ENCODE measurements around the gene ADRB2.

Gene ADRB2

DNA sequence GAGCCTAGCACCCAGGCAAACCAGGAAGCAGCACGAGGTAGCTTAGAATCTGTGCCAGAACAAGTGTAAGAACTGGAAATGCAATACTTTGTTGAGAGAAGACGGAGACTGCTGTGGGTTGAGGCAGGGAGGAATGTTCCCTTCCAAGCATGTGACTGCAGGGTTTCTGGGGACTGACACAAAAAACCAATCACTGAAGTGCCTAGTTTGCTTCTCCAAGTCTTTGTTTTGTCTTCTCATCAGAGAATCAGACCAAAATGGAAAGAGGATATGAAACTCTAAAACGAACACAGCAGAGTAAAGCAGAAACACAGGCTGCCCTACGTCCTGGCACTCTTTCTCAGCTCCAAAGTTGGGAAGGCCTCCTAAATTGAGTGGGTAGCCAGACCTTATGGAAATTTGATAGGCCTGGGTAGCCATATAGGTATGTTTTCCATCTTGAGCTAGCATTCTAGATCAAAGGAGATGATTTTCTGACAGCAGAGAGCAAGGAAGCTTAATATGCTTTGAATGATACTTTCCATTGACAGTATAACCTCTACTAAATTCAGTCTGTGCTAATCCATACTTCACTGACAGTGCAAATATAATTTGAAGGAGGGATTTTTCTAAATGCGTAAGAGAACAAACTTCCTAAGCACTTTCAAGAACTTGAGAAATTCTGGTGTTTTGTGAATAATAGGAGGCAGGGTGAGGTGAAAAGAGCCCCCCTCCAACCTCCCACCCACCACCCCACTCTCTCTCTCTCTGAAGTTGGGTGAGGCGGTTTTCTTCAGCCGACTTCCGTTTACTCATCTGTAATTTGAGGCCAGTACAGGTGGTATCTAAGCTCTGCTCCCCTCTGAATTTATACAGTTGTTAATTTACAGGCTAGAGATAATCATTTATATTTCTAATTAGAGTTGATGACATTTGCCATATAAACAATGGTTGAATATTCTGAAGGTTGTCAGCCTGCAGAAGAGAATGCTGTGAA, 5.5 kb downstream of the ADRB2 start:
- no peak for DNase-seq (ENCODE audit: low read depth in 2 of 2)

DNA sequence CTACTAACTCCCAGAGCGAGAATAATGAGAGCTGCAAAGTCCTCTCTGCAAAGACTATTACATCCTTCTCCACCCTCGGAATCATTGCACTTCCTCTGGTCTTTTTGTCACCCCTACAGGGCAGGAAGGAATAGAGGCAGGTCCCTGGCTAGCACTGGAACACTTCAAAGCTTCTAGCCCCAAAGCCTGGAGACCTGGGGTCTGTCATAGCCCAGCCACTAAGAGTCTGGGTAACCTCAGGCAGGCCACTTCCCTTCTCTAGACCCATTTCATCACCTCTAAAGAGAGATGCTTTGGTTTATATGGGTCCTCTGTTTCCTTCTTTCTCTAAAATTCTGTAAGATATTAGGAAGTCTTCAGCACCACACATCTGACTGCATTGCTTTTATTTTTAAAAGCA, 6.7 kb downstream of the ADRB2 start:
- DNase-seq (ENCODE audit: low read depth in 2 of 2) = no peak

DNA sequence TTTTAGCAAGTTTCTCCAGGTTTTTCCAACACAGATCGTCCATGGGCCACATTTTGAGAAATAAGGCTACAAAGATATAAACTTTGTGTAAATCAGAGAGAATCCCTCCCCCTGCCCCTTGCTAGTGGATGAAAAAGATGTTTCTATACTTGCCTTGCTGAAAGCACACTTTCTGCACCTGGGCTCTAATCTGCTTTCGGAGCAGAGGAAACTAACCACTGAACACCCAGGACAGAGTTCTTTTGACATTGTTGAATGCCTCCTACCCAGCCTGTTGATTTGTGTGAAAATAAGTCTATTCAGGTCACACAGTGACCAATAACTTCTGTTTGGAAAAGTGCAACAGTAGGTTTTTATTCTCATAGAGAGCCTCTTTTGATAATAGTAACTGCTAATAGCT, 7.5 kb downstream of the ADRB2 start:
- DNase-seq (ENCODE audit: low read depth in 2 of 2) = no peak

DNA sequence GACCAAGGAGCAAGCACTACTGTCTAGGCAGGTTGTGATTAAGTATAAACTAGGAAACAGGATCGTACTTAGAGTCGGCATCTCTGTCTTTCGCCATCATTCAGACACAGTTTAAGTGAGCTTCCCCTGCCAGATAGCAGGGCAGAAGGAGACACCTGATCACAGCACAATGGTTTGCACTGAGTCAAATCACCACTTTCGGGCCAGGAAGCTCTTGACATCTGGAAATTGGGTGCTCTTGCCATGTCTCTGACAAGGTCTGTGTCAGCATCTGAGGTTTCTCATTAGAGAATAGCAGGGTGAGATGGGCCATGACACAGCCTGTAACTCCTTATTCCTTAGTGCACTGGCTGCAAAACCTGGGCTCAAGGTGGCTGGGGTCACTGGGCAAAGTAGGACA, 8.3 kb downstream of the ADRB2 start:
- DNase-seq (ENCODE audit: low read depth in 2 of 2) = no peak

DNA sequence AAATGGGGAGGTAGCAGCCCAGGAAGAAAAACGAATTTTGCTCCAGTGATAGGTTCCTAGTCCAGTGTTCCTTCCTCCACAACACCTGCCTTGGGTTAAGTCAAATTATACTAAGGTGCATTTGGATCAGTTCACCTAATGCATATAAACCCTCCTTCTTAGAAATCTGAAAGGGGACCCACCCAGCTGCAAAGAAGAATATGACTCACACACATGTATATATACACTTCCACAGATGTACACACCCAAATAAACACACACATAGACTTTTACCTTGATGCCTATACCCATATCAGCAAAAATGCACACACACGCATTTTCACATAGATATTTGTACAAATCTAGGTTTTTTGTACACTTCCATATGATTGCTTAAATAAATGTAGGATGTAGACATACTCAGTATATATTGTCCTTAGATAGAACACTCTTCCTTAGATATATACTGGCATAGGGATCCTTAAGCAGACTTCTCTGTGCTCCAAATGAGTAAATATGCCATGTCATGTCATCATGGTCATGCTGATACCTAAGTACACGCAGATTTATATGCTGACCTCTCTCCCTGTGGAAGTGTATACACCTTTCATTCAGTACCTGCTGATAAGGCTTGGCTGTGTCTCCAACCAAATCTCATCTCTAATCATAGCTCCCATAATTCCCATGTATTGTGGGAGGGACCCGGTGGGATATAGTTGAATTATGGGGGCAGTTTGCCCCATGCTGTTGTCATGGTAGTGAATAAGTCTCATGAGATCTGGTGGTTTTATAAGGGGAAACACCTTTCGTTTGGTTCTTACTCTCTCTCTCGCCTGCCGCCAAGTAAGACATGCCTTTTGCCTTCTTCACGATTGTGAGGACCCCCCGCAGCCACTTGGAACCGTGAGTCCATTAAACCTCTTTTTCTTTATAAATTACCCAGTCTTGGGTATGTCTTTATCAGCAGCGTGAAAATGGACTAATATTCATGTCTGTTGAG, 10.2 kb downstream of the ADRB2 start:
- no peak for DNase-seq (ENCODE audit: low read depth in 2 of 2)

DNA sequence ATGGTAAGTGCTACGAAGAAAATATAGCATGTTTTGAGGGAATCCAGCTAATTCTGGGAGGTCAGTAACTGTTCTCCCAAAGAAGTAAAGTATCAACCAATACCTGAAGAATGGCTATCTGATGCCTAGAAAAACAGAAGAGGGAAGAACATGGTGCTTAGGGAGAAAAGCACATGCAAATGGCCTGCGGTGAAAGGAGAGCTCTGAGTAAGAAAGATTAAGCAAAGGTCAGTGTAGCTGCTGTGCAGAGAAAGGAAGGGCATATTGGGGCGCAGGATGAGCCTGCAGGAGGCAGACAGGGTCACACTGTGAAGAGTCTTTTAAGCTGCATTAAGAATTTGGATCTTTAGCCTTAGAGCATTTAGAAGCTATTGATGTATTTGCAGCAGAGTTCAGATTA, 11.0 kb downstream of the ADRB2 start:
- no peak for DNase-seq (ENCODE audit: low read depth in 2 of 2)

DNA sequence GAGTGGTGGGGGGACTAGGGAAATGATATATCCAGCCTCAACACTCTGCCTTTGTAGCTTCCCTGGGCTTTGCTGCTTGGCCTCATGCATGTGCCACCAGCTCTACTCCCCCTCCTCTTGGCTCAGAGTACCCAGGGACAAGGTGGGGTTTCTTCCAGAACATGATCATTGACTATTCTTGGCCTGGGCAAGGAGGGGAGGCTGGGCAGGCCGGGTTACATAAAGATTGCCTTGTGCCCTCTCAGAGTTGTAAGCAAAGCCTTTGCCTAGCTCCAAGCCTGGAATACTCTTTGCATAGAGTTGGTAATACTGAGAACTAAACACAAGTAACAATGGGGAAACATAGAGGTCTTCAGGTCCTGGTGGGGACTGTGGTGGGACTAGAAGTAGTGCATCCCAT, 11.9 kb downstream of the ADRB2 start:
- DNase-seq (ENCODE audit: low read depth in 2 of 2) = no peak

DNA sequence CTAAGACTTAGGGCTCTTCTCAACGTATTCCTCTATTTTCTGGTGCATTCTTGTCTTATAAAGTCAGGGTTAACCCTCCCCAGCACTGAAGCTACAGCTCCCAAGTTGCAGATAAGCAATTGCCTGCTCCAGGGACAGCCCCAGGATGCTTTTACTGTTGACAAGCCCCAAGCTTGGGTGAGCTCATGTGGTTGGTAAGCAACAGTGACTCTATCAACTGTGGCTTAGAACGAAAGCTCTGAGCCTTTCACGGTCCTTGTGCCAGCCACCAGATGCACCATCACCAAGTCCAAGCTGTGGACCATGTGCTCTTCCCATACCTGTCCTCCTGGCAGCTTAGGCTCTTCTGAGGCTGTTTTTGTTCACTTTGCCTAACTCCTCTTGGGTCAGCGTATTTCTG, 13.5 kb downstream of the ADRB2 start:
- no peak for DNase-seq (ENCODE audit: low read depth in 2 of 2)

DNA sequence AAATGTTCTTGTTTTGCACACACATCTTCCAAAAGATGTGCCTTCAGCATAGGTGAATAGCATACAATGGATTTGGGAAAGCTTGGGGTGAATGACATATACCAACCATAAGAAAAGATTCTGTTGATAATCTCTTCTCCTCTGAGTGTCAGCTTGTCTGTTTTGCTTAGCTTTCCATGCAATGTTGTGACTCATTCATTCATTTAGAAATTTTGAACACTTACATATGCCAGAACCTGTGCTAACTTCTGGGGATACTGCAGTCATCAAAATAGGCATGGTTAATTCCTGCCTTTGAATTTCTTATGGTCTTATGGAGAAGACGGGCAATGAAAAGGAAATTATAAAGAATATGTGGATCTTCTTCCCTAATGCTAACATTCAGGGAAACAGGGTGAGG, 14.1 kb downstream of the ADRB2 start:
- DNase-seq (ENCODE audit: low read depth in 2 of 2) = no peak

DNA sequence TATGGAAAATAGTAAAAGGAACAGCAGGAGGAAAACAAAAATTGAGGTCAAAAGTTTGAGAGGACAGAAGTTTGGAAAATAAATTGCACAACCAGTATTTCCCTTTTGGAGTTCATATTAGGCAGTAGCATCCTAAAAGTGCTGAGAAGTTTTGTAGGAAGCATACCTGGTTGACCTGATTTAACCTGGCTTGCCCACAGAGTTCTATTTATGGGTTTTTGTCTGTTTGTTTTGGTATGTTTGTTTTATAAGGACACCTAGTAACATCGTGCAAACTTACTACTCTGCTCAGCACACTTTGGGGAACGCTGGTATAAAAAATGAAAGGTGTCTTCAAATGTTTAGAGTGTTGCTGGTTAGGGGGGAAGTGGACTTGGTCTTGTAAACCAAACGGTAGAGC, 15.1 kb downstream of the ADRB2 start:
- no peak for DNase-seq (ENCODE audit: low read depth in 2 of 2)

DNA sequence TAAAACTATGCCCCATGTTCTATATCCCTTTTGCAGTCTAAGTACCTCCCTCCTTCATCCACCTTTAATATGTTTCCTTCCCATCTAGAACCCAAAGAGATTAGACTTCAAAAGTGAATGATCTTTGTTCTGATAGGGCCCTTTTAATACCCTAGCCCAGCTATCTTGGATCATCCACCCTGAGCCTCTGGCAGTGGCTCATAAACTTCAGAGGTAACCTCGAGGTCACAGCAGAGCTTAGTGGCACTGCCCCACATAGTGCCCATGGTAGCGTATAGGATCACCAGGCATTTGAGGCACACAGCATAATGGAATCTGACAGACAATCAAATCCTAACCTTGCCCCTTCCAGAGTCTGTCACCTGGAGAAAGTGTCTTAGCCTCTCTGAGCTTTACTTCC, 15.8 kb downstream of the ADRB2 start:
- no peak for DNase-seq (ENCODE audit: low read depth in 2 of 2)

DNA sequence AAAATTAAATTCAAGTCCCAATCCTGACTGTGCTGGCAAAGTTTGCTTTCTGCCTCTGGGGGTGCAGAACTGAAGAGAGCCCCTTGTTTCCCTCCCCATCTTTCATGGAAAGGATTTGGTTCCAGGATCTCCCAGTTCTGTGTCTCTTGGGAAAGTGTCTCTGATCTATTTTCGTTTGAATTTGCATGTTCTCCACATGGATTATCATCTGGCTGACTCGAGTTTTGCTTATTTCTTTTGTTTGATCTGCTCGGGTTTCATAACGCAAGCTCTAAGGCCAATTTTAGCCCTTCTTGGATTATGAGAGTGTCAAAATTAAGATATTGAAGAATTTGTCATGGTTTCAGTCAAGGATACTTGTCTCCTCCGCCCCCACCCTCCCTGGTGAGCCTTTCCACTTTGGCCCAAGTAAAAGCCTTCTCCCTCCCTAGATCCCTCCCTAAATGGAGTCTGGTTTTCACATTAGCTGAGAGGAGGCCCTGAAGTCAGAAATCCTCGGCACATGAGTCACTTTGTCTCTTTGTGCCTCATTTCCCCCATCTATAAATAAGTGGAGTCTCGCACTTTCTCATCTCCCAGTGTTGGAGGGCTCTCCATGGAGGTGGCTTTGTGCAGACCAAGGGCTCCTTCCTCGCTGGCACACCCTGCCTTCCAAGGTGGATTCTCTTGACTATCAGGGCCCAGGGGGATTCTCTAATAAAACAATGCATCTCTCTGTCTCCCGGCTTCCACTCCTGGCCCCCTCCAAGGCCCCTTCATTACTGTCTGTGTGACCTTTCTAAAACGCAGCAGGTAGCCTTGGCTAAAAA, 17.3 kb downstream of the ADRB2 start:
- no peak for DNase-seq (ENCODE audit: low read depth in 2 of 2)

DNA sequence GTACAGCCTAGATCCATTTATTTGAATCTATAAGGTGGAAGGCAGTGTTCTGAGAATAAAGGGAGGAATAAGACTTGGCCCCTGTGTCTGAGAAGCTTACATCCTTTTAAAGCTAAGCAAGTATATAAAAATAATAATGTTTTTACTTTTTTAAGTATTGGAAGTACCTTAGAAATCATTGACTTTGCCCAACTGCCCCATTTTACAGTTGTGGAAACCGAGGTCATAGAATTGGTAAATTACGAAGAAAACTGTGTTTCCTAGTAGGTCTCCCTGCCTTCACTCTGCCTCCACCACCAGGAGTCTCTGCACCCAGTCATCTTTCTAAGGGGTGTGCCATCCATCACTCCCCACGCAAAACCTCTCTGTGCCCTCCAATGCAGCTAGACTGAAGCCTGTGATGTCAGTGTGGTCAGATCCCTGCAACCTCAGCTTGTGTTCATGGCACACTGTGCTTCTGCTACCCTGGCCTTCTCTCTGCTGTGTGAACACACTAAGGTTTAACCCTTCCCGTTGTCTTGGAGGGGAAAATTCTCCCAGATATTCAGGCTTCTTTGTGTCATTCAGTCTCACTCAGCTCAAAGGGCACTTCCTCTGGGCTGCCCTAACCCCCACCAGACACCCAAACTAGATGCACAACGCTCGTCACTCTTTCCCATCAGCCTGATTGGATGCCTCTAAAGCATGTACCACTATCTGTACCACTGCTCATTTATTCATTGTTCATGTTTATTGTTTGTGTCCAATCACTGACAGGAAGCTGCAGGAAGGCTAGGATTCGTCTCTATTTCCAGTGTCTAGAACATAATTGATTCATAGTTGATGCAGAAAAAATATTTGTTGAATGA, 18.2 kb downstream of the ADRB2 start:
- no peak for DNase-seq (ENCODE audit: low read depth in 2 of 2)

DNA sequence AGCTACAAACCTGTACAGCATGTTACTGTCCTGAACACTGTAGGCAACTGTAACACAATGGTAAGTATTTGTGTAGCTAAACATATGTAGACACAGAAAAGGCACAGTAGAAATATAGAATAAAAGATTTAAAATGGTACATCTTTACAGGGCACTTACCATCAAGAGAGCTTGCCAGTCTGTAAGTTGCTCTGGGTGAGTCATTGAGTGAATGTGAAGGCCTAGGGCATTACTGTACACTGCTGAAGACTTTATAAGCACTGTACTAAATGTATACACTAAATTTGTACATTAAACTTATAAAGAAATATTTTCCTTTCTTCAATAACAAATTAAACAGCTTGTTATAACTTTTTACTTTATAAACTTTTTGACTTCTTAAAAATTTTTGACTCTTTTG, 20.5 kb downstream of the ADRB2 start:
- no peak for DNase-seq (ENCODE audit: low read depth in 2 of 2)

DNA sequence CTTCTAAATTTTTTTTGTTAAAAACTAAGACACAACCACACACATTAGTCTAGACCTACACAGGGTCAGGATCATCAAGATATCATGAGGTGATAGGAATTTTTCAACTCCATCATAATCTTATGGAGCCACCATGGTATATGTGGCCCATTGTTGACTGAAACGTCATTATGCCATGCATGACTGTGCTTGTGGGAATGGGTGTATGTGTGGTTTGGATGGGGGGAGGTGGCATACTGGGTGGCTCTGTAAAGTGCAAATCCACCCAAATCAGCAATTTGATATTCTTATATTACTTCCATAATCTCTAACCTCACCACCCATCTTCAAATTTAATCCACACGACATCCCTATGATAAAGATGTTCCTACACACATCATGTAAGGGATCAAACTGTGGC, 21.0 kb downstream of the ADRB2 start:
- no peak for DNase-seq (ENCODE audit: low read depth in 2 of 2)

DNA sequence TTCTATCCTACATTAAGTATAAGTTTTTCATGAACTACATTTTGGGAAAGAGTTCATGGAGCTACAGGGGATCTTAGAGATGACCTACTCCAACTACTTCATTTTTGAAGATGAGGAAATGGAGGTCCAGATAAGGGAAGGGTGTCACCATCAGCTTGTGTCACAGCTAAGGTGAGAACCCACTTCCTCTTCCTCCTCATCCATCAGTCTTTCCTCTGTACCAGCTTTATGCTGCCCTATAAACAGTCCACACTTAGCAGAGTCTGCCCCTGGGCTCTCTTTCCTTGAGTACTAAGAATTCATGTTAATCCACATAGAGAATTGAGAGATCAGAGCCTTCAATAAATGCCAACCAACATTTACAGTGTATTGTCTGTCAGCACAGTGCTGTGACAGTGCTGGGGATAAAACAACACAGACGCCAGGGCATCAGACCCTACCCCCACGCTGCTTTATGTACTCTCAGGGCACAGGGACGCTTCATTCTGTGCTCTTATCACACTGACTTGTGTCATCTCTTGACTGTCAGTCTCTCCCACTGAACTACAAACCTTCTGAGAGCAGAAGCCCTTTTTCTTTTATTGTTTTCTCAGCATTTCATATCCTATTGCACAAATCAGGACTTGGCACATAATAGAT, 22.1 kb downstream of the ADRB2 start:
- DNase-seq (ENCODE audit: low read depth in 2 of 2) = no peak

DNA sequence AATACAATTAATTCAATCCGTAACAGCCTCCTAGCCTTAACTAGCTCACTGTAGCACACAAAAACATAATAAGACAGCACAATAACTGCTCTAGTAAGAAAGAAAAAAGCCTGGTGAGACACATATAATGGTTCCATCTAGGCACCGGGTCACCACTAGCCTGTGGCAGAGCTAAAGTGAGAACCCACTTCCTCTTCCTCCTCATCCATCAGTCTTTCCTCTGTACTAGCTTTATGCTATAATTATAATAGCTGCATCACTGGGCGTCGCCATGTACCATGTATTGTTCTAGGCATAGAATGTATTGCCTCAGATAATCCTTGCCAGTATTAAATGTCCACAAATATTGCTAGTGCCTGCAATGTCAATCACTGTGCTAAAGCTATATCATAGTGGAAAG, 23.1 kb downstream of the ADRB2 start:
- DNase-seq (ENCODE audit: low read depth in 2 of 2) = no peak

DNA sequence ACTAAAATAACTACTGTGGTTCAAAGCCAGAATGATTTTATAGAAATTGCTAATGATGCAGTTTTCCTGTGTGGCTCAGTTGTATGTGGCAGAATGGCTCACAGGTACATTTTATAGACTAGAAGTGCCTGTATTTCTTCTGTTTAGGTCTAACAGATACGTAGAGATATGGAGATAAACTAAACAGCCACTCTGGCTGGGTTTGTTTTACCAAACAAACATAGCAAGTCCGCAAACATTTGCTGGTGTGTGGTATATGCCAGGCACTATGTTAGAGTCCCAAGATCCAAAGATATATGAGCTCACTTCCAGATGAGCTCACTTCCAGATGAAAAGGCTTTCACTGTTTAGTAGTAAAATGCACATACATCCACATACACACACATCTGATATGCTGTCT, 24.4 kb downstream of the ADRB2 start:
- DNase-seq (ENCODE audit: low read depth in 2 of 2) = no peak

DNA sequence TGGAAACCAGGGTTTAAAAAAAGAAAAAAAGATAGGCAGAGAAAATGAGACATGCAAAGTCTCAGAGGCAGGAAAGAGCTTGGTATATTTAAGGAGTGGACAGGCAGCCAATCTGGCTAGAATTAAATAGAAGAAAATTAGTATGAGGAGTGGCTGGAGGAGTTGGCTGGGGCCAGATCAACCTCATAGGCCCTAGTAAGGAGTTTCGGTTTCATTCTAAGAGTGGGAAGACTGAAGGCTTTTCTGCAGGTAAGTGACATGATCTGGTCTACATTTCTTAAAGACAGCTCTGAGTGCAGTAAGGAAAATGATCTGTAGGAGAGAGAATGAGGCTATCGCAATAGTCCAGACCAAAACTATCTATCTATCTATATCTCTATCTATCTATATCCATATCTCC, 27.5 kb downstream of the ADRB2 start:
- DNase-seq (ENCODE audit: low read depth in 2 of 2) = no peak

DNA sequence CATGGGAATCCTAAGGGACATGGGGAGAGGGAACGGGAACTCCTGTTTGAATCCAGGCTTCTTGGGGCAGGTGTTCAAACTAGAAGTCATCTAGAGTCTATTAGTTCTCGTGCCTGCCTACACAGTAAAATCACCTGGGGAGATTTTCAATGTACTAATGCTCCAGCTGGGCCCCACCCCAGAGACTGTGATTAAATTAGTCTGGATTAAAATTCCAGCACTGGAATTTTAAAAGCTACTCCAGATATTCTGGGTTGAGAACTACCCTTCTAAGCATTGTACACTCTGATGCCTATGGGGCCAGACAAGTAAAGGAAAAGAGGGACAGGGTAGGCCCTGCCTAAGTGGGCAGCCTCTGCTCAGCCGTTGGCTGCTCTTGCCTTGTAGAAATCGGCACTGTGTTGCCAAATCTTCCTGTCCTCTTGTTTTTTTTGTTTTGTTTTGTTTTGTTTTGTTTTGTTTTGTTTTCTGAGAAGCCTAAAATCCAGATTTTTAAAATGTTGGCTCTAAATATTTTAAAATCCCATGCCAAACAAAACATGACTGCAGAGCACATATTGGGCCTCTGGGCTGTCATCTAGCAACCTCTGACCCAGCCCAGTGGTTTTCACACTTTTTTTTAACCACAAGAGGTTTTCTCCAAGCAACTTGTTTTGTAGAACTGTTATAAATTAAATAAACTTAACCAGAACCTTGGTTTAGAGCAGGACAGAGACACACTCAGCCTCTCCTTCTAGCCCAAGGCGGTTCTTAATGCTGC, 29.0 kb downstream of the ADRB2 start:
- no peak for DNase-seq (ENCODE audit: low read depth in 2 of 2)
